IPS-NIHi7 (cell line): ENCODE measurements around the gene MAP3K7CL.
A peak's percentile ranks its signal among the peaks of the same experiment; 100 is the strongest.

Experiments used
- DNase-seq: peaks from one replicate; pipeline ENCODE4 v3.0.0; 2012; ENCODE audit warnings: mixed read lengths; ENCODE audit errors: extremely low spot score

Gene MAP3K7CL

DNA sequence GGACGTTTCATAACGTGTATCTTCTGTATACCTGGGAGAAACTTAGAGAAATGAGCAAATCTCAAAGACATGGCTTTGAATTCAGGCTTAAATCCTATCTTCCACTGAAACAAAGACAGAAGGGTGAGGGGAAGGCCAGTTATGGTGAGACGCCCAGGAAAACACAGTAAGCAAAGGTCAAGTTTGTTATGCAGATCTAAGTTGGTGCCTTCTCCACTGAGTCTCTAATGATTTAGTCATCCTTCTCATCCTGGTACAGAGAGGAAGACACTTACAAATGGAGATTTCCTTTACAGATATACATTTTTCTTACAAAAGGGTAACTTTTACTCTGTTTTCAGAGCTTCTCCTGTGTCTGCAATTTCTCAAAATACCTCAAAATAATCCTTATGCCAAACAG, 64.4 kb downstream of the MAP3K7CL start:
- DNase-seq = no peak

DNA sequence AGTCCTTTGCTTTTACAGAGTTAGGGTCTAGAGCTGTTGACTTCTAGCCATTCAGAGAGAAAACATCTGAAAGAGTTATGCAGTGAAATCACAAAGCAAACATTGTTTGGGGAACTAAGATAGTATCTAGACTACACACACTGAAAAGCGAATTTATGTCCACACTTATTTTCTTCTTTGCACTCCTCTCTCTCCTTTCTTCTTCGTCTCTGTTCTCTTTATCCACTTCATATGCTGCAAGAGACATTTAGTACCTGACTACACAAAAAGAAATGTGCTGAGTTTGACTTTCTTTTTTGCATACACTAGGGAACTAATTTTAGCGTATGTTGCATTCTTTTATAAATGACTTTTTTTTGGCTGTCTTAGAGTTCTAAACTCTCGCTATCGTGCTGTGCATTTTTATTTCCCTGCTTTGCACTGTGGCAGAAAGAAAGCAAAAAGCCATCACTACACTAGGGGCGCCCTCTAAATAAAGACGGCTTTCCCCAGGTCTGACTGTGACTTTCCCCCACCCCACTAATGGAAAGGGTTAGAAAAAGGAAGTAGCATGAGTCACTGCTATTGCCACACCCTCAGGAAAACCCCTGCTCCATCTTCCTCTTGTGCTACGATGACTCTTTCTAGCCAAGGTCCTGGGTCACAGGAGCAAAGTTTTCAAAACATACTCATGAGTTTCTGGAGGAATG, 65.7 kb downstream of the MAP3K7CL start:
- DNase-seq = peak; percentile 63

DNA sequence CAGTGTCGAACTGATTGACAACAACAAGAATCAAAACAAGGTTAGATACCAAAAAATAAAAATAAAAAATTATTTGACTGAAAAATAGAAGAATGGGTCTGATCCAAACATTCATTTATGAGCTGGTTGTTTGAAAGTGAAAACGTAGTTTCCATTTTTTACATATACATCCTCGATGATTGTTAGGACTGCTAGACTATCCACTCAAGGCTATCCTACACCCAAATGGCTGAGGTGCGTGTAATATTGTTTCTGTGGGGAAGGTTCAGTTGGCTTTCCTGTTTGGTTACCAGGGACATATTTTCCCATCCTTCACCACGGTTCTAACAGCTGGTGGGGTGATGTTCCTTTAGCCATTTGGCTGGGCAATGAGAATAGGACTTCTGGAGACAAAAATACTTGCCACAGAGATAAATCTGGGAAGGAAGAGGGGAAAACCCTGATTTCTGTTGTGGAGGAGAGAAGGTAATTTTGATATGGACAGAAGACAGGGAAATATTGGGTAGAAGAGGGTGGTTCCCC, 66.3 kb downstream of the MAP3K7CL start:
- DNase-seq = no peak

DNA sequence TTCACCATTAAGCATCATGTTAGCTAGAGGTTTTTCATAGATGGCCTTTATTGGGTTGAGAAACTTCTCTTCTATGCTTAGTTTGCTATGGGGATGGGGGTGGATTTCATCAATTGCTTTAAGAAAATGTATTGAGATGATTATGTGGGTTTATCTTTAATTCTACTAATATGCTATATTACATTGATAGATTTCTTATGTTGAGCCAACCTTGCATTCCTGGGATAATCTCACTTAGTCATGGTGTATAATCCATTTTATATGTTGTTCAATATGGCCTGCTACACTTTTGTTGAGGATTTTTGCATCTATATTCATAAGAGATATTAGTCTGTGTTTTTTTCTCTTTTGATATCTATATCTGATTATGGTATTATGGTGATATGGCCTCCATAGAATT, 70.7 kb downstream of the MAP3K7CL start:
- DNase-seq = no peak

DNA sequence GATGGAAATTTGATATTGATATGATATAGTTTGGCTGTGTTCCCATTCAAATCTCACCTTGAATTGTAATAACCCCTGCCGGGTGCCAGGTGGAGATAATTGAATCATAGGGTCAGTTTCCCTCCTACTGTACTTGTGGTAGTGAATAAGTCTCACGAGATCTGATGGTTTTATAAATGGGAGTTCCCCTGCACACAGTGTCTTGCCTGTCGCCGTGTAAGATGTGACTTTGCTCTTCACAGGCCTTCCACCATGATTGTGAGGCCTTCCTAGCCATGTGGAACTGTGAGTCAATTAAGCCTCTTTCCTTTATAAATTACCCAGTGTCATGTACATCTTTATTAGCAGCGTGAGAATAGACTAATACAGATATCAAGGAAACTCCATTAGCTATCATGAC, 74.6 kb downstream of the MAP3K7CL start:
- no peak for DNase-seq

DNA sequence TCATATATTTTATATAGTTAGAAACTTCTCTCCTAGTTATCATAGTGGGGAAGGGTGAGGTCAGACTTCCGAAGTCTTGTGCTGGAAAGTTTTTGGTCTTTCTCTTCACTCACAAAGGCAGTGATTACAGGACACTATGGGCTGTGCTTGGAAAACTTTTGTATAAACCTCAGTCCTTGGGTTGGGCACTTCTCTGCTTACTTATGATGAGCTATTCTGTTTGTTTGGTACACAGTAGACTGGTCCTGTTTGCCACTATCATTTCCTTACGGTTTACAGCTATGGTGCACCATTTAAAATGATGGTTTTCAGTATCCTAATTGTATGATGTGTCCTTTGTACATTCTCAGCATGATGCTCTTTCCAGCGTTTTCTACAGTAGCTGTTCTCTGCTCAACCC, 75.5 kb downstream of the MAP3K7CL start:
- DNase-seq = no peak

DNA sequence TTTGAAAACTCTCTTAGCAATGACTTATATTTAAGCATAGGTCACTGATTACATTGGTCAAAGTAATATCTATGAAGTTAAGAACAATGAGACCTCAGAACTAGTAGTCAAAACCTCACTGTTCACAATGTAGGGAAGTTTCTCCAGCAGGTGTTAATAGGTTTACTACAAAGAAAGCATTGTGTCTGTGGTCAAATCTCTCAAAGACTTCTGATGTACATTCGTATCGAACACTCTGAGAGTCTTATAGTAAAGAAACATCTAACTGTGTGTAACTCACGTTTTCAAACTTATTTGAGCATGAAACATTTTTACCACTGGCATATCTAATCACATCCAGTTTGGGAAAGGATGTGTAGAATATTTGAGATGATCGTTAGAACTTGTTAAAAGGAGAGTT, 76.0 kb downstream of the MAP3K7CL start:
- DNase-seq = no peak

DNA sequence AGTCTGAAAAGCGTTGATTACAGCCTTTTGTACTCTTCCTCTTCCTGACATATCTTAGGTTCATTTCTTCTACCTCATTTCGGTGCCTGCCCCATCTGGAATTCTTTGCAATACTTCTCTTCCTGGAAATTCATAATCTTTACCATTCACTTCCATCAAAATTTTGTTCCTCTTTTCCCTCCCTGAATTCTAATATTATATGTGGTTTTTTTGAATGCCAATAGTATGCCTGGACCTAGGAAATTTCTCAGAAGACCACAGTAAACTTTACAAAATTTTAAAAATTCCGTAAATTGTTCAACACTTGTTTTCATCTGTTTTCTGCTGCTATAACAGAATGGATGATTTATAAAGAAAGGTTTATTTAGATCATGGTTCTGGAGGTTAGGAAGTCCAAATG, 76.8 kb downstream of the MAP3K7CL start:
- no peak for DNase-seq

DNA sequence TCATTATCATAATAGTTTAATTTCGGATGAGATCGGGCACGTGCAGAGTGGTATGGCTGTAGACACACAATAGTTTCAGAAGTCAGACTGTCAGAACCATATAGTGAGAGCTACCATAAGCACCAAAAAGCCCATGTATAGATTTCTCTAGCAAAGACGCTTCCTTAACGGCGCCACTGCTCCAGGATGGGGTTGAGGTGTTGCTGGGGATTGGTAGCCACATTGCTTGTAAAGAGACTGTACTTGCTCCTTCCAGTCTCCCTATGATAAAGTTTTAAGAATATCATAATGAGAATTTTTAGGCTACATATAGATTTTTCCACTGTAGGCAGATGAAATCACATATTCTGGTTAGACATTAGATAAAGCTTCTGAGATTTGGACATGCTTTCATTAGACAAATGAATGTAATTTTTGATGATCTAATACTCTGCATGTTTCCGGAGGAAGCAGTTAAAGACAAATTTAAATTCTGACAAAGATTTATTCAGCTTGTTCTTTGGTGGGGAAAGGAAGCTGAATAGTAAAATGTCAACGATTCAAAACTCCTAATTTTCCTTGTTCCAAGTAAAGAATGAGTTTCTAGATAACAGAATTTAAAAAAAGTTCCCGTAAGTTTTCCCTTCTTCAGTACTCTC, 77.7 kb downstream of the MAP3K7CL start:
- no peak for DNase-seq

DNA sequence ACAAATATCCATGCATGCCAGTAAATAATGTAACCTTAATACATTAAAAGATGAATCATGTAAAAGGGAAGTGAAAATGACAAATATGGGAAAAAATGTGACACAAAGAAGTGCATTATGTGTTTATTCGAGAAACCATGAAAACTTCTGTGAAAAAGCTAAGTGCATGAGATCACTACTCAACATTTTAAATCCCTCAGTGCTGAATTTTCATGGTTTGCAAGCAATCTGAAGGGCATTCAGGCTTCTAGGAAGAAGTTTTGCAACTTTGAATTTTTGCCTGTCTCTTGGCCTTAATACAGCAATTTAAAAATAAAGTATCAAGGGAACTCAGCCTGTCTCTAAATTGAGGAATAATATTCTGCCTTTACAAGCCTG, 78.2 kb downstream of the MAP3K7CL start:
- no peak for DNase-seq

DNA sequence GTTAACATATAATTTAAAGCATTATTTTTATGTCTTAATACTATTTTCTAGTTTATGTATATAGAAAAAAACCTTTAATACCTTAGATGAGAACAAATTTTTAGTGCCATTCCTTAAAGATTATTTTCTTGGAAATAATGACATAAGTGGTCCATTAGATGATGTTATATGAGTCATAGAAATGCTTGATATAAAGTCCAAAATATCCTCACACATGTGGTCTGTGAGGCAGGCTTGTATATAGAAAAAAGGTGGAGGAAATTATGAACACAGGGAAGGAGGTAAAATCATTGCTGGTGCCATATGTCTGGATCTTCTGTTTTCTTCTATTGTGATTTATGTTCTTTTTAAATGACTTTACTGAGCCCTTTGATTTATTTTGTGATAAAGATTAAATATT, 79.3 kb downstream of the MAP3K7CL start:
- DNase-seq = no peak

DNA sequence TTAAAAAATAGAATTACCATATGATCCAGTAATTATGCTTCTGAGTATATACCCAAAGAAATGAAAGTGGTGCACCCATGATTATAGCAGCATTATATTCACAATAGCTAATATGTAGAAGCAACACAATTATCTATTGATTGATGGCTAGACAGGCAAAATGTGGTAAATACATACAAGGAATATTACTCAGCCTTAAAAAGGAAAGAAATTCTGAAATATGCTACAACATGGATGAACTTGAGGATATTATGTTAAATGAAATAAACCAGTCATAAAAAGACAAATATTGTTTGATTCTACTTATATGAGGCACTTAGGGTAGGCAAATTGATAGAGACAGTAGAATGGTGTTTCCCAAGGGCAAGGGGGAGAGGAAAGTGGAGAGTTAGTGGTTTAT, 80.8 kb downstream of the MAP3K7CL start:
- DNase-seq = no peak

DNA sequence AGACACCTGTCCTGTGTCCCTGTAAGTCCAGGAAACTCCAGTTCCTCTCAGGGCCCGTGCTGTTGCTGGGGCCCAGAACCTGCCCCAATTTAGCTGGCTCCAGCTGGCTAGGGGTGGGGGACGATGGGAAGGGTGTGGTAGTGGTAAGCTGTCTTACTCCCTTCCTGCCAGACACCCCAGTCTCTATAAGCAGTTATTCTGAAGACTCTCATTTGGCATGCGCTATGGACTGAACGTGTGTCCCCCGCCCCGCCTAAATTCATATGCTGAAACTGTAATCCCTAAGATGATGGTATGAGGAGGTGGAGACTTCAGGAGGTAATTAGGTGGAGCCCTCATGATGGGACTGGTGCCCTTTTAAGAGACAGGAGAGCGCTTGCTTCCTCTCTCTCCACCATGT, 82.0 kb downstream of the MAP3K7CL start:
- DNase-seq = no peak

DNA sequence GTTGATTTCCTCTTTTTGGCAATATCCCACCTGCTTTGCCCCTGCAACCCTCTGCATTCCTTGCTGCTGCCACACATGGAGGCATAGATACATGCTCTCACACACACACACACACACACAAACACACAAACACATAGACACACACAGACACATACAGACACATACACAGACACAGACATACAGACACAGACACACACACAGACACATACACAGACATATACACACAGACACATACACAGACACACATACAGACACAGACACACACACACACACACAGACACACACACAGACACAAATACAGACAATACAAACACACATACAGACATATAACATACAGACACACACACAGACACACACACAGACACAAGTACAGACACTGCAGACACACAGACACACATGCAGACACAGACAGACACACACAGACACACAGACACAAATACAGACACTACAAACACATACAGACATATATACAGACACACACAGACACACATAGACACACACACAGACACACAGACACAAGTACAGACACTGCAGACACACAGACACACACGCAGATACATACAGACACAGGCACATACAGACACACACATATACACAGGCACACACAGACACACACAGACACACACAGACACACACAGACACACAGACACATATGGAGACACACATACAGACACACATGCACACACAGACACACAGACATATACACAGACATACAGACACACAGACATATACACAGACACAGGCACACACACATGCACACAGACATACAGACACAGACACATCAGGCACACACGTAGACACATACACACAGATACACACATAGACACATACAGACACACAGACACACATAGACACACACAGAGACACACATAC, 83.3 kb downstream of the MAP3K7CL start:
- no peak for DNase-seq

DNA sequence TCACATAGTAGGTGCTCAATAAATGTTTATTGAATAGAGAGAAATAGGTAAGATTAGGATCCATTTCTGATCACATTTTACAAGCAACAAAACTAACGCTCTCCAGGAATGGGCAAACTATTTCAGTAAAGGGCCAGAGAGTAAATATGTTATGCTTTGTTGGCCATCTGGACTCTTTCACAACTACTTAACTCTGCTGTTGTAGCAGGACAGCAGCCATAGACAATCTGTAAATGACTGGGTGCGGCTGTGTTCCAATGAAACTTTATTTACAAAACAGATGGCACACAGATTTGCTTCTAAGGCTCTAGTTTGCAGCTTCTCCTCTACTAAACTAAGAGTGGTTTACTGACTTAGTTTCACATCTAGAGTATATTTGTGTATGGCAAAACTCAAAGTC, 85.3 kb downstream of the MAP3K7CL start:
- DNase-seq = no peak

DNA sequence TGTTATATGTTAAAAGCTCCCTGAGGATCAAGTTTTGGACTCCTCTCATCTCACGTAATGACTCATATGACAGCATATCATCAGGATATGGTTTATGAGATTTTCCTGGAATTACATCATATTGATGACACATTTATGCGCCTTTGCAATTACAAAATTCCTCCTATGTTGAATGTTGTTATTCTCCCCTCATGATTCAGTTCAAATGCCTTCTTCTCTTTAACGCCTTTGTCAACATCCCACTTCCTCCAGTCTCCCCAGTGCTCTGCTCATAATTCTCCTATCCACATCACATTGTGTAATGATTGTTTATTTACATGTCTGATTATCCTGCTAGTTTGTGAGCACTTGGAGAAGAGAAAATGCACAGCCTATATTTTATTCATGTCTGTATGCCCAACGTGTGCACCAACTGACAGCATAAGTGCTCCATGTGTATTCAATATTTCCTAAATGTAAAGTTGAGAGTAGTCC, 87.4 kb downstream of the MAP3K7CL start:
- DNase-seq = no peak

DNA sequence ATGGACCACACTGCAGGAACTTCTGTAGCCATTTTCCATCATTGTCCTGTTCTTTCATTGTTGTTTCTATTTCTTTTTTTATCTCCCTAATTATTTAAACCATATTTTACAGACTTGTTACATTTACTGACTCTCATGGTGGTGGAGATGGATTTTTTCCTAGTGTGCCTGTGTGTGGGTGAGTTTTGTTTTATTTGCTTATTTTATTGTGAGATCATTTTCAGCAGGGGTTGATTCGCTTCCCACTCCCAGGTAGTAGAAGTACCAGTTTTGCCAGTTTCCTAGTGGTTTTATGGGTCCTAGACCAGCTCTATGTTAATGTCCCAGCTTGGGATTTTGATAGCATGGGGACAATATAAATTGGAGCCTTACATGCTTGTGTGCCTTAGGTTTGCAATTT, 88.3 kb downstream of the MAP3K7CL start:
- no peak for DNase-seq

DNA sequence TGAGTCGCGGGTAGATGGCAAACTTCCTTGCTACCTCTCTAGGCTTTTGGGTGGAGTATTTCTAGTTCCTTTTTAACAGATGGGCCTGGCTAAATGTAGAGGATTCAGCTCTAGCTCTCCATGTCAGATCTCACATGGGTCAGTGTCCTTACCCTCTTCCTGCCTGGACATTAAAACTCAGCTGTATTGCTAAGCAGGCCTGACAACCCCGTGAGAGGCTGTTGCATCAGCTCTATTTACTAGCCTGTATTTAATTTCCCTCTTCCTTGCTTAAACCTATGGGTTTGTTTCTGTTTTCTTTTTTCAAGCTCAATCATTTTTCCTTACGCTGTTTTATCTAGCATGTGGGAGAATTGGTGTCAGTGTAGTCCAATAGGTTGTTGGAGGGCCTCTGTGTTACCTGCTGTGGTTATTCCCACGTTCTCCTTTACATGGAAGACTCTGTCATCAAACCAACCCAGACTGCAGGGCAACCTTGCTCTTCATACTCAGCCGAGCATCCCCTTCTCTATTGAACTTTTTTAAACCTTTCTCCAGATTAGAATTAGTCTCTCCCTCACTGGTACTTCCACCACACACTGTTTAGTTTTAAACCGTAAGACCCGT, 88.8 kb downstream of the MAP3K7CL start:
- no peak for DNase-seq

DNA sequence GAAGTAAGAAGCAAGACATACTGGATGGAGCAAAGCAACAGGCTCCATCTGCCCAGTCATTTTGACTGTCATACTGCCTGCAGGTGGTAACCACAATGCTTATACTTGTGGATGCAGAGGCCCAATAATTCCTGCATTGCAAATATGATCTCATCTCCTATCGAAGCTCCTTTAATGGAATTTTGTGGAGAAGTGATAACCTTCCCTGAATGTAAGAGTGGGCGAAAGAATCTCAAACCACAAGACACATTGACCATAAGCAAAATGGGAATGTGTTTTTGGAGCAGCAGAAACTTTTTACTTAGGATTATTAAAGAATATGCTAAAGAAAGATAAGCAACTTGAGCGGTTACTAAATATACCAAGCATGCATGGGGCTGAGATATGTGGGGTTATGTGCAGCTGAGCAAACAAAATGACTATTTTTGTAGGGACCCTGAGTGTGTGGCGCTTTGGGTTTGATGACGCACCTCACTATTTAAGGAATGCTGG, 90.9 kb downstream of the MAP3K7CL start:
- DNase-seq = no peak

DNA sequence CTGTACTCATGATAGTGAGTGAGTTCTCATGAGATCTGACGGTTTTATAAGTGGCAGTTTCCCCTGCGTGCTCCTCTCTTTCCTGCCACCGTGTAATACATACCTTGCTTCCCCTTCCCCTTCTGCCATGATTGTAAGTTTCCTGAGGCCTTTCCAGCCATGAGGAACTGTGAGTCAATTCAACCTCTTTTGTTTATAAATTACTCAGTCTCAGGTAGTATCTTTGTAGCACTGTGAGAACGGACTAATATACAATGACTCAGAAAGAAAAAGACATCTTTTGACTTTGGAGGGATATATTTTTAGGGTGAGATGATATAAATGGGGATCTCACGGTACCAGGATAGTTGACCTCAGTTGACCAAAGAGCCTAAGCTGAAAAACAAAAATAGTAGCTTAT, 93.6 kb downstream of the MAP3K7CL start:
- DNase-seq = no peak
